HG02759 (cell line): ENCODE data around the gene C1QTNF7.
A peak's percentile ranks its signal among the peaks of the same experiment; 100 is the strongest.

Experiments
- ATAC-seq: cut with Tn5 transposase; IDR thresholded peaks from one replicate; pipeline ENCODE4 v1.9.1; 2021; ENCODE audit warnings: mild to moderate bottlenecking, moderate library complexity; ENCODE audit not compliant: unreplicated experiment

The C1QTNF7 gene

GRCh38 chr4:15451866-15452765 is 24.3 kb downstream of the C1QTNF7 start:
- ATAC-seq, result no peak

DNA sequence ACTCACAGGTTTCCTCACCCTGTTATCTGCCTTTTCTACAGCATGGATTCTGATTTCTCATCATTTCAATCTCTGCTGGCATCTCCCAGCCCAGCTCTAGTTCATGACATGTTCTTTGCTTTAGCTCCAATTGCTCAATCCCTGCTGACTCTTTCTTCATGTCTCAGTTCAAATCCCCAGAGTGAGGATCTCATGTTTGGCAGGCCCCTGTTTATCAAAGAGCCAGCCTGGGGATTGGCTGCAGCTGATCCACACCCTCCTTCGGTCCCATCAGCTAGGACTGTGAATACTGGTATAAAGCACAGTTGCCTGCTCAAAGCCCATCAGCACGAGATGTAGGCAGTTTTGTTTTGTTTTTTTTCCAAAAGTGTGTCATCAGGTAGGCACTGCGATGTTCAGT is 27.5 kb downstream of the C1QTNF7 start:
- ATAC-seq, result no peak

- ATAC-seq, result peak; percentile 96
Observed at GRCh38 chr4:15457406-15458201, 29.8 kb downstream of the C1QTNF7 start.

GRCh38 chr4:15458616-15459015 is 30.8 kb downstream of the C1QTNF7 start:
- no peak for ATAC-seq

DNA sequence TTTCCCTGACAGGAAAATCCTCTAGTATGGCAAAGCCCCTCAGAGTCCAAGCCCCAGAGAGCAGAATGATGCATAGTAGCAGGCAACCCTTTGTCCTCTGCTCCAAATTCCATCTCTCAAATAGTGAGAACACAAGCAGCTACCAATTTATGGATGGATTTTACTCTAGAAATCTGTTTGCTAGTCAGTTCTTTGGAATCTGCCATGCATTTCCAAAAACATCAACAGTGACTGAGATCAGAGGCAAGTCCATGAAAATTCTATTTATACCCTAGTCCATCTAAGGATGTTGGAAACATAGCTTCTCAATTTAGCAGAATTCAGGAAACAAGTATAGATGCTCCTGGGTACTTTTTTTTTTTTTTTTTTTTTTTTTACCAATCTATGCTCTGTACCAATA is 31.9 kb downstream of the C1QTNF7 start:
- ATAC-seq, result no peak

DNA sequence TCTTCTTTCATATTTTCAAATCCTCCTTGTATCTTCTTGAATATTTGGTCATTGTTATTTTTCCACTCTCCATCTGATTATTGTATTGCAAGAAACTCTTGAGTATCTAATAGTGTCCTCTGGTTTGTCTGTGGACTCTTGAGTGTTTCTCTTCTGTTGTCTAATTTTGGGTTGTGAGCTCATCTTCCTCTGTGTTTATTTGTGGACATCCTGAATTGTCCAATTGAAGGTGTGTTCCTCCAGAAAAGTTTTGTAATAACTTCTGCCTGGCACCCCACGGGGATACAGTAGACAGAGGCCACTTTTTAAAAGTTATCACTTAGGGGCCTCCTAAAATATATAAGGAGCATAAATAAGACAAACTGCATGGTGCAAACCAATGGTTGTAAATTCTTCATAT is 38.8 kb downstream of the C1QTNF7 start:
- no peak for ATAC-seq

GRCh38 chr4:15469402-15470127 is 41.7 kb downstream of the C1QTNF7 start, which contains the start of gene CC2D2A:
CC2D2A (plus strand) TSS chr4:15469882; CDS start chr4:15475933, 6,051 bp downstream.
- ATAC-seq, result no peak

DNA sequence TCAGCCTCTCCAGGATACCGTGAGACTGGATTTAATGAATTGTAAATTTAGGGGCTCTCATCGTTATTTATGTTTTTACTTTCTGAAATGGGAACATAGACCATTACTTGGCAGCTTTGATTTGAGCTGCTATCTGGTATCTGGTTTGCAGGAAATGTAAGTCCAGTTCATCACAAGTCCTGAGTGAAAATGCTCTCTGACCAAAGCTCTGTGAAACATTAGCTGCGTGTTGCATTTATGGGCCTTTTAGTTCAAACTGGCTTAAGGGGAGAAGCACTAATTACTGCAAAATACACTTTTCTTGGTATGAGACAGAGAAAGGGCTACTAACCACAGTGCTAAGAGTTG is 42.3 kb downstream of the C1QTNF7 start:
- ATAC-seq, result no peak

DNA sequence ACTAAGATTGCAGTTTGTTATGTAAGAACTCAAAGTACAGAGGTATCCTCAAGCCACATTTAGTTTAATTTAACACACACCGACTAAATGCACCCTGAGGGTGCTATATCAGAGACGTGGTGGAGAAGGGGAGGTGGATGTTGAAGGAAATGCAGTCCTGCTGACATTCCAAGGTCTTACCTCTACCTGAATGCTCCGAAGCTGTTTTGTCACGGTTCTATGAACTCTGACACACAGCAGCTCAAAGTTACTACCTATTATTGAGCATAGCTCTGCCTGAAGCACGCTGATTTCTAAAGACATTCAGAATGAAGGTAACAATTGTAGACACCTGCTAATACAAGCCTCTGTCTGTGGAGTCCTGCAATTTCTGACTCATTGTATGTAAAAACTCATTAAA is 48.6 kb downstream of the C1QTNF7 start:
- no peak for ATAC-seq

- ATAC-seq, result no peak
Observed at GRCh38 chr4:15478724-15479088, 50.9 kb downstream of the C1QTNF7 start.

- no peak for ATAC-seq
Observed at GRCh38 chr4:15479089-15479912, 51.5 kb downstream of the C1QTNF7 start.

- ATAC-seq, result no peak
Observed at GRCh38 chr4:15479913-15480185, 52.0 kb downstream of the C1QTNF7 start.

GRCh38 chr4:15481961-15482745 is 54.3 kb downstream of the C1QTNF7 start:
- no peak for ATAC-seq

GRCh38 chr4:15482842-15483241 is 55.0 kb downstream of the C1QTNF7 start:
- no peak for ATAC-seq

DNA sequence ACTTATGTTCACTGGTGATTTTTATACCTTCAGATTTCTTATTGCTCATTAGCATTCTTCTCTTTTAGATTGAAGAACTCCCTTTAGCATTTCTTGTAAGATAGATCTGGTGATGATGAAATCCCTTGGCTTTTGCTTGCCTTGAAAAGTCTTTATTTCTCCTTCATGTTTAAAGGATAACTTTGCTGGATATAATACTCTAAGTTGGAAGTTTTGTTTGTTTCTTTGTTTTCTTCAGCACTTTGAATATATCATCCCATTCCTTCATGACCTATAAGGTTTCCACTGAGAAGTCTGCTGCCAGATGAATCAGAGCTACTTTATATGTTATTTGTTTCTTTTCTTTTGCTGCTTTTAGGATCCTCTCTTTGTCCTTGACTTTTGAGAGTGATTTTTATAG is 60.3 kb downstream of the C1QTNF7 start:
- ATAC-seq, result no peak

GRCh38 chr4:15488658-15489470 is 61.0 kb downstream of the C1QTNF7 start:
- no peak for ATAC-seq

DNA sequence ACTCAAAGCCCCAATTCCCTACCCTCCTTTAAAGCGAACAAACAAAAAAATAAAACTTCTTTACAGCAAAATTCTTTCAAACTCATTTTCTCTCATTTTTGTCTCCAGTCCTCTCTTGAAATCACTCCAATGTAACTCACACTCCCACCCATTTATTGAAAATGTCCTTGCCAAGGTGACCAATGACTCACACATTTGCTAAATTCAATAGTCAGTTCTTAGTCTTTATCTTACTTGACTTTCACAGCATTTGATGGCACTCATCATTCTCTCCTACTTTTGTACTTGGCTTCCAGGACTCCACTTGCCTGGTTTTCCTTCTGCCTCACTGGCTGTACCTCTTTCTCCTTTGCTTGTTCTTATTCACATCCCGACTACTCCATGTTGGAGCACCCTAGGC is 61.7 kb downstream of the C1QTNF7 start:
- ATAC-seq, result no peak

GRCh38 chr4:15493411-15493810 is 65.6 kb downstream of the C1QTNF7 start:
- ATAC-seq, result no peak

DNA sequence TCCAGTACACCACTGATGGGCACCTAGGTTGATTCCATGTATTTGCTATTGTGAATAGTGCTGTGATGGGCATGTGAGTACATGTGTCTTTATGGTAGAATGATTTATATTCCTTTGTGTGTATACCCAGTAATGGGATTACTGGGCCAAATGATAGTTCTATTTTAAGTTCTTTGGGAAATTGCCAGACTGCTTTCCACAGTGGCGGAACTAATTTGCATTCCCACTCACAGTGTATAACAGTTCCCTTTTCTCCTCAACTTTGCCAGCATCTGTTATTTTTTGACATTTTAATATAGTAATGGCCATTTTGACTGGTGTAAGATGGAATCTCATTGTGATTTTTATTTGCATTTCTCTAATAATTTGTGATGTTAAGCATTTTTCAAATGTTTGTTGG is 67.8 kb downstream of the C1QTNF7 start:
- ATAC-seq, result no peak
